Loucy (cell line): ENCODE measurements around the gene CTCFL.

Source experiments
- H2AFZ ChIP-seq: fragments of 200-600 bp; sonication (generic); 2 replicates; pipeline ENCODE4 v1.6.0; 2016; ENCODE audit warnings: antibody characterized with exemption, mild to moderate bottlenecking, low read length, moderate library complexity
- H3F3A ChIP-seq: fragments of 200-600 bp; 2 replicates; pipeline ENCODE4 v1.6.0; 2016; ENCODE audit warnings: antibody characterized with exemption, low read depth, mild to moderate bottlenecking
- H3K27me3 ChIP-seq: fragments of 200-600 bp; sonication (generic); 2 replicates; pipeline ENCODE4 v1.6.1; 2014; ENCODE audit warnings: low read length, mild to moderate bottlenecking; ENCODE audit not compliant: insufficient read depth, poor library complexity, severe bottlenecking
- H3K36me3 ChIP-seq: fragments of 200-600 bp; sonication (generic); 2 replicates; pipeline ENCODE4 v1.6.1; 2016; ENCODE audit warnings: low read length; ENCODE audit not compliant: insufficient read depth
- H3K4me1 ChIP-seq: fragments of 200-600 bp; sonication (generic); 2 replicates; pipeline ENCODE4 v1.5.1; 2014; ENCODE audit warnings: low read length, mild to moderate bottlenecking; ENCODE audit not compliant: insufficient read depth, poor library complexity, severe bottlenecking
- H3K4me2 ChIP-seq: fragments of 200-600 bp; sonication (generic); 2 replicates; pipeline ENCODE4 v1.6.0; 2014; ENCODE audit warnings: antibody characterized with exemption, low read length, low read depth, mild to moderate bottlenecking; ENCODE audit not compliant: poor library complexity, severe bottlenecking
- H3K4me3 ChIP-seq: fragments of 200-600 bp; sonication (generic); 2 replicates; pipeline ENCODE4 v1.5.1; 2014; ENCODE audit warnings: low read length, mild to moderate bottlenecking, mixed read lengths; ENCODE audit not compliant: poor library complexity, severe bottlenecking
- H3K79me2 ChIP-seq: fragments of 200-600 bp; sonication (generic); 2 replicates; pipeline ENCODE4 v1.6.1; 2014; ENCODE audit warnings: low read length; ENCODE audit not compliant: insufficient read depth
- H3K9ac ChIP-seq: fragments of 200-600 bp; sonication (generic); 2 replicates; pipeline ENCODE4 v1.6.0; 2014; ENCODE audit warnings: mild to moderate bottlenecking, low read depth, low read length, moderate library complexity; ENCODE audit not compliant: poor library complexity, severe bottlenecking
- H3K9me2 ChIP-seq: fragments of 200-600 bp; sonication (generic); replicated peaks from 2 replicates; pipeline ENCODE4 v1.6.1; 2016; ENCODE audit warnings: low read depth, low read length, mixed read lengths
- H3K9me3 ChIP-seq: fragments of 200-600 bp; sonication (generic); 2 replicates; pipeline ENCODE4 v1.6.1; 2014; ENCODE audit warnings: mild to moderate bottlenecking, antibody characterized with exemption, low read length, low read depth; ENCODE audit not compliant: insufficient read depth
- H4K20me1 ChIP-seq: fragments of 200-600 bp; sonication (generic); 2 replicates; pipeline ENCODE4 v1.6.0; 2014; ENCODE audit warnings: antibody characterized with exemption, low read length, mild to moderate bottlenecking; ENCODE audit not compliant: insufficient read depth, poor library complexity, severe bottlenecking
- CTCF ChIP-seq: fragments of 200-600 bp; sonication (generic); conservative IDR thresholded peaks from 2 replicates; pipeline ENCODE4 v1.5.1; 2014; ENCODE audit warnings: mild to moderate bottlenecking, antibody characterized with exemption, low read length
- EZH2phosphoT487 ChIP-seq: fragments of 200-600 bp; IDR thresholded peaks from 2 replicates; pipeline ENCODE4 v1.6.1; 2018; ENCODE audit warnings: antibody characterized with exemption, mild to moderate bottlenecking, moderate library complexity, borderline replicate concordance

CTCFL gene

GRCh38 chr20:57478176-57478575 lies 46.8 kb downstream of the CTCFL start:
- H3K4me2 ChIP-seq, result no peak overlapping the region
- TF ChIP-seq EZH2phosphoT487, result no peak
- no peak for TF ChIP-seq CTCF
- no peaks in the 10 kb centered on the region for H3K79me2 ChIP-seq
- H2AFZ ChIP-seq, result no peak overlapping the region
- H3K4me1 ChIP-seq, result peaks cover 88% of the 10 kb centered on the region
- no peaks in the 10 kb centered on the region for H3K27me3 ChIP-seq
- peak overlapping the region; percentile 12 for H3K9ac ChIP-seq
- H3K36me3 ChIP-seq, result no peaks in the 10 kb centered on the region
- H3K9me3 ChIP-seq, result no peaks in the 10 kb centered on the region
- H3F3A ChIP-seq, result peaks cover 20% of the 10 kb centered on the region
- H3K9me2 ChIP-seq, result no peaks in the 10 kb centered on the region
- no peak overlapping the region for H3K4me3 ChIP-seq
- H4K20me1 ChIP-seq, result no peaks in the 10 kb centered on the region

GRCh38 chr20:57476641-57477461 lies 48.1 kb downstream of the CTCFL start:
- Histone ChIP-seq H3K9me3 (no peaks in the 10 kb centered on the region), H3K36me3 (no peaks in the 10 kb centered on the region), H3K9ac (peak overlapping the region; percentile 72), H4K20me1 (no peaks in the 10 kb centered on the region), H2AFZ (no peak overlapping the region), H3F3A (peaks cover 20% of the 10 kb centered on the region), H3K27me3 (no peaks in the 10 kb centered on the region), H3K4me3 (peak overlapping the region; percentile 58), H3K79me2 (no peaks in the 10 kb centered on the region), H3K4me1 (peaks cover 83% of the 10 kb centered on the region), H3K9me2 (no peaks in the 10 kb centered on the region), H3K4me2 (peak overlapping the region; percentile 71)
- TF ChIP-seq EZH2phosphoT487 (no peak), CTCF (no peak)

GRCh38 chr20:57476084-57476526 lies 48.8 kb downstream of the CTCFL start:
- Histone ChIP-seq H3K9me3 (no peaks in the 10 kb centered on the region), H3K27me3 (no peaks in the 10 kb centered on the region), H4K20me1 (no peaks in the 10 kb centered on the region), H3K36me3 (no peaks in the 10 kb centered on the region), H2AFZ (no peak overlapping the region), H3F3A (peaks cover 19% of the 10 kb centered on the region), H3K4me2 (peak overlapping the region; percentile 71), H3K79me2 (no peaks in the 10 kb centered on the region), H3K9me2 (no peaks in the 10 kb centered on the region), H3K4me1 (peaks cover 83% of the 10 kb centered on the region), H3K4me3 (peak overlapping the region; percentile 58), H3K9ac (peak overlapping the region; percentile 72)
- TF ChIP-seq CTCF (0 out of 2 replicates have a peak, but pooled peaks have one; percentile 17), EZH2phosphoT487 (no peak)
